Fibroblast of mammary gland (primary cell): ENCODE results near the gene KRT86.
"Not testable (repeated sequence)": the region's sequence is repeated elsewhere in the genome, so short reads cannot be mapped to it uniquely, and the experiment has no call there.

Experiments used
- DNase-seq: peaks from one replicate; pipeline ENCODE4 v3.0.0-alpha.2; 2010; ENCODE audit warnings: low read depth
- H3K4me3 ChIP-seq: 2 replicates; pipeline ENCODE4 v1.5.1; 2011; ENCODE audit warnings: low read depth, mild to moderate bottlenecking, low read length, moderate library complexity; ENCODE audit not compliant: control insufficient read depth
- TF ChIP-seq, protein P1 (sequence below): conservative IDR thresholded peaks from 2 replicates; pipeline ENCODE4 v1.5.1; 2011; ENCODE audit warnings: low read depth, low read length, inconsistent platforms; ENCODE audit not compliant: control insufficient read depth, insufficient read depth

KRT86 gene

DNA sequence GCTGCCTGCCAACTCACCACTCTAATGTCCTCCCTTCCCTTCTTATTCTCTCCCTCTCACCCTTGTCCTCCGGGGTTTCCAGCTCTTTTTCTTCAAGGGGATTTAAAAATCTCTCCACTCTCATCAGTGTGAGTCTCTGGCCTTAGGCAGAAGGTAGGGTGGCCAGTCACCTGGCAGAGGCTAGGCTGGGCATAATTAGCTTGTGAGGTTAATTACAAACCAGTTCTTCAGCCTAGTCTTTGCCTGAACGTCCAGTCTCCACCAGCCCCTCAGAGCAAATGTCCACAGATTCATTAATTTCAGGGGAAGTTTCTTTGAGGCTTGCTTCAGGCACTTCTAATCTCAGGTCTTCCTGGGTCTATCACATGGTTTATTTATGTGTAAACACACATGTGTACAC lies 34.7 kb upstream of the KRT86 start:
- TF ChIP-seq, protein P1, sequence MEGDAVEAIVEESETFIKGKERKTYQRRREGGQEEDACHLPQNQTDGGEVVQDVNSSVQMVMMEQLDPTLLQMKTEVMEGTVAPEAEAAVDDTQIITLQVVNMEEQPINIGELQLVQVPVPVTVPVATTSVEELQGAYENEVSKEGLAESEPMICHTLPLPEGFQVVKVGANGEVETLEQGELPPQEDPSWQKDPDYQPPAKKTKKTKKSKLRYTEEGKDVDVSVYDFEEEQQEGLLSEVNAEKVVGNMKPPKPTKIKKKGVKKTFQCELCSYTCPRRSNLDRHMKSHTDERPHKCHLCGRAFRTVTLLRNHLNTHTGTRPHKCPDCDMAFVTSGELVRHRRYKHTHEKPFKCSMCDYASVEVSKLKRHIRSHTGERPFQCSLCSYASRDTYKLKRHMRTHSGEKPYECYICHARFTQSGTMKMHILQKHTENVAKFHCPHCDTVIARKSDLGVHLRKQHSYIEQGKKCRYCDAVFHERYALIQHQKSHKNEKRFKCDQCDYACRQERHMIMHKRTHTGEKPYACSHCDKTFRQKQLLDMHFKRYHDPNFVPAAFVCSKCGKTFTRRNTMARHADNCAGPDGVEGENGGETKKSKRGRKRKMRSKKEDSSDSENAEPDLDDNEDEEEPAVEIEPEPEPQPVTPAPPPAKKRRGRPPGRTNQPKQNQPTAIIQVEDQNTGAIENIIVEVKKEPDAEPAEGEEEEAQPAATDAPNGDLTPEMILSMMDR: no peak
- no peak for DNase-seq
- no peak overlapping the region for H3K4me3 ChIP-seq

DNA sequence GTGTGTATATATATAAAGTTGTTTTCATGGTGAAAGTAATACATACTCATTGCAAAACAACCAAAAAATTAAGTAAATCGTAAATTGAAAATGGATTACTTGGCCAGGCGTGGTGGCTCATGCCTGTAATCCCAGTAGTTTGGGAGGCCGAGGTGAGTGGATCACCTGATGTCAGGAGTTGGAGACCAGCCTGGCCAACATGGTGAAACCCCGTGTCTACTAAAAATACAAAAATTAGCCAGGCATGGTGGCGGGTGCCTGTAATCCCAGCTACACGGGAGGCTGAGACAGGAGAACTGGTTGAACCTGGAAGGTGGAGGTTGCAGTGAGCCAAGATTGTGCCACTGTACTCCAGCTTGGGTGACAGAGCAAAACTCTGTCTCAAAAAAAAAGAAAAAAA lies 34.2 kb upstream of the KRT86 start:
- H3K4me3 ChIP-seq, DNase-seq: not testable (repeated sequence)

DNA sequence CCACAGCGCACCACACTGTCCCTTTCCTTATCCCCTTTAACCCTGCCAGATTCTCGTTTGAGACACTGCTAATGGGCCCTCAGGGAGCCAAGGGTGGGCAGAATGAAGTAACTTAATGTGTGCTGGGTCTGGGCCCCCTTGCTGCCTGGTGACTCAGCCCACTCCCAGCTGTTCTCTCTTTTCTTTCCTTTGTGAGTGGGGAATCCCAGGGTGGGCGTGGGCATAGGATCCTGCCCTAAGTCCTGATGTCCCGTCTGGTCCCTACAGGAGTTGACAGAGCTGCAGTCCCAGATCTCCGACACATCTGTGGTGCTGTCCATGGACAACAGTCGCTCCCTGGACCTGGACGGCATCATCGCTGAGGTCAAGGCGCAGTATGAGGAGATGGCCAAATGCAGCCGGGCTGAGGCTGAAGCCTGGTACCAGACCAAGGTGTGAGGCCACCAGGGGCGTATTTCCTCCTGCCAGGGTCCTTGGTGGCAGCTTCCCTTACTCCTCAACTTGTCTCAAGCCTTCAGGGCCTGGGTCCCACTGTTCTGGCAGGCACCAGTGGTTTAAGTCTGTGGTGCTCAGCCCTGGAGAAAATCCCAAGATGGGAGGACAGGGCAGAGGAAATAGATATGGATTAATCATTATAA lies 33.1 kb upstream of the KRT86 start:
- no peak for DNase-seq
- H3K4me3 ChIP-seq: no peak overlapping the region
- TF ChIP-seq, protein P1: no peak

DNA sequence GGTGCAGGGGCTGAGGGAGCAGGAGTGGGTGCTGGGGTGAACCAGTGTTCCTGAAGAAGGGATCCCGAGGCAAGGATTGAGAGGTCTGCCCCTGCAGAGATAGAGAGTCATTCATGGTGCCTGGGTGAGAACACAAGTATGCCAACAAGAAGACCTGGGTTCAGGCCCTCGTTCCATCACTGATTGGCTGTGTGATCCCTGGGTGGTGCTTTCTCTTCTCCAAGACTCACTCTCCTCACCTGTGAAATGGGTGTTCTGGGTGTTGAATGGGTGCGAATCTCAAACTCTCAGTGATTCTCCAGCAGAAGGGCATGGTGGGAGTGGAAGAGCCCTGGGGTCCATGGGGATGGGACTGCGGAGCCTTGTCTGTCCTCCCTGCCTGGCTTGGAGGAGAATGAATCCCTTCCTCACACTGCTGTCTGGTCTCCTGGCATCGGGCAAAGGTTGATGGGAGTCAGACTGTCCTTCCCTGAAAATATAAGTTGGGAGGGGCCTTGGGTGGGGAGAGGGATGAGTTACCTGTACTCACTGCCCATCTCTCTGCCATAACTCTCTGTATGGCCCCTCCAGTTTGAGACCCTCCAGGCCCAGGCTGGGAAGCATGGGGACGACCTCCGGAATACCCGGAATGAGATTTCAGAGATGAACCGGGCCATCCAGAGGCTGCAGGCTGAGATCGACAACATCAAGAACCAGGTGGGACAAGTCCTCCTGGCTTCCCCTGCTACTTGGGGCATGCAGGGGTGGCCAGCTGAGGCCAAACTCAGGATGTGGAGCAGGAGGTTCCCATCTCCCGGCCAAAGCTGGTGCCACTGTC lies 31.8 kb upstream of the KRT86 start:
- H3K4me3 ChIP-seq: no peak overlapping the region
- no peak for DNase-seq
- TF ChIP-seq, protein P1: no peak

DNA sequence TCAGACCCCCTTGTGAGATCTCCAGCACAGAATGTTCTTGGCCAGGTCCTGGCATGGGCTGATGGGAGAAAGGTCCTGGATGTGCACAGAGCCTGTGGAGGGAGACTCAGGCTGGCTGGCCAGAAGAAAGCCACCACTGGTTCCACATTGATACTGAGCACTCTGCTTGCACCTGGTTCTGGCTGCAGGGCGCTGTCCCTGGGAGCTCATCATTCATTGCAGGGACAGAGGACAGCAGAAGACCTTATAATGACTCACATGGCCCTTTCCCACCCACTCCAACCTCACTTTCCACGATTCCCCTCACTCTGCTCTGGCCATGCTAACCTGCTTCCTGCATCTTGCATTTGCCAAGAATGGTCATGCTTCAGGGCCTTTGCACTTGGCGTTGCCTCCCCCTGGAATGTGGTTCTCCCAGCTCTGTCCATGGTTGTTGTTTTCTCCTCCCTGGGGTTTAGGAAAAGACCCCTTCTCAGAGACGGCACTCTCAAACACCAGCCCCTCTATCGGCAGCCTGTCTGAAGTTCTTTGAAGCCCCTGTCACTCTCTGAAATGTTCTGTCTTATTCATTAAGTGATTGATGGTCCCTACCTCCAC lies 31.1 kb upstream of the KRT86 start:
- no peak overlapping the region for H3K4me3 ChIP-seq
- no peak for DNase-seq
- TF ChIP-seq, protein P1: no peak

DNA sequence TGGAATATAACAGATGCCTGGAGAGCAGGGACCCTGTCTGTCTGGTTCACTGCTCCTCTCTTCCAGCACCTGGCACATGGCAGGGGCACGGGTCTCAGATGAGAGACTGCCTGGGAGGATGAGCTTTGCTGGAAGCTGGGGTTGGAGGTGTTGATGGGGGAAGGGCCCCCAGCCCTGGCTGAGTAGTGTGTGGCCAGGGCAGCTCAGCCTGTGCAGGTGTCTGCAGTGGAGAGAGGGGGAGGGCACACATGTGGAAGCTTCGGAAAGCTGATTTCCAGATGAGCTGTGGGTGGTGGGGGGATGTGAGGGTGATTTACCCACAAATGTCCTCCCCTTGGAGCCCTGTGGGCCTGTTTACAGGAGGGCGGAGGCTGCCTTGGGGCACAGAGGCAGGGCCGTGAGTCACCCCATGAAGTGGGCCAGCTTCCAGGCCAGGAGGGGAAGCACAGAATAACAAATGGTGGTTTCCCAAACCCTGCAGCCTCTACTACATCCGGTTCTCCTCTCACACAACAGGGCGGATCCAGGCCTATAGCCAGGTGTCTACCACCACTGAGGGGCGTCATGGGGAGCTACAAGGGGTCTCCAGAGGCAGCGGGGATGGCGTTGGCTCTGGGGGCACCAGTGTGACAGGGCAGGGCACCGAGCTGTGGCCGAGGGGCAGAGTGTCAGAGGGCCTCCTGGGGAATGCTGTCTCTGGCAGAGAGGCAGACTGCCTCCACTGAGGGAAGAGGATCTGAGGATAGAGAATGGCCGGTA lies 30.4 kb upstream of the KRT86 start:
- TF ChIP-seq, protein P1: no peak
- DNase-seq: peak; percentile 89
- no peak overlapping the region for H3K4me3 ChIP-seq
